LNCaP clone FGC (cell line): ENCODE results near the gene CPN2.

ENCODE experiments used
- DNase-seq: peaks from one replicate; pipeline ENCODE4 v3.0.0-alpha.2; 2011; ENCODE audit warnings: low read depth
- H3K4me3 ChIP-seq: 2 replicates; pipeline ENCODE4 v1.5.1; 2011; ENCODE audit warnings: mild to moderate bottlenecking, low read depth, low read length, control low read depth
- CTCF ChIP-seq: IDR thresholded peaks from 2 replicates; pipeline ENCODE4 v1.5.1; 2012; ENCODE audit warnings: mild to moderate bottlenecking; ENCODE audit not compliant: control insufficient read depth, insufficient read depth; ENCODE audit errors: extremely low read depth

Gene CPN2

DNA sequence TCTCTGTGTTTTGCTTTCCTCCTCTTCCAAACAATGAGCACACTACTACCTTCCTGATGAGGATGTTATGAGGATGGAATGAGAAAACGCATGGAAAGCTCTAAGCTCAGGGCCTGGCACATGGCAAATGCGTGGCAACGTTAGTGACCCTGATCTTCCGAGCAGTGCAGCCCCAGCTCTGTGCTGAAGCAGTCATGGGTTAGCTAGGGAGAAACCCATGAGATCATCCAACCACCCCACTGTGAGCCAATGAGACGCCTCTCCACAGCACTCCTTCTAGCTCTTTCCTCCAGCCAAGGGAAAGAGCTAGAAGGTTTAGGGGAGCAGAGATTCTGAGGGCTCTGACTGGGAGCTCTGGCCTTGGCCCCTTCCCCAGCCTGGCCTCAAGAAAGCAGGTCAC, 4.5 kb downstream of the CPN2 start:
- no peak for TF ChIP-seq CTCF
- DNase-seq: no peak
- no peak overlapping the region for H3K4me3 ChIP-seq

GRCh38 chr3:194346035-194346434, 5.1 kb downstream of the CPN2 start:
- no peak overlapping the region for H3K4me3 ChIP-seq
- no peak for DNase-seq
- TF ChIP-seq CTCF: no peak

DNA sequence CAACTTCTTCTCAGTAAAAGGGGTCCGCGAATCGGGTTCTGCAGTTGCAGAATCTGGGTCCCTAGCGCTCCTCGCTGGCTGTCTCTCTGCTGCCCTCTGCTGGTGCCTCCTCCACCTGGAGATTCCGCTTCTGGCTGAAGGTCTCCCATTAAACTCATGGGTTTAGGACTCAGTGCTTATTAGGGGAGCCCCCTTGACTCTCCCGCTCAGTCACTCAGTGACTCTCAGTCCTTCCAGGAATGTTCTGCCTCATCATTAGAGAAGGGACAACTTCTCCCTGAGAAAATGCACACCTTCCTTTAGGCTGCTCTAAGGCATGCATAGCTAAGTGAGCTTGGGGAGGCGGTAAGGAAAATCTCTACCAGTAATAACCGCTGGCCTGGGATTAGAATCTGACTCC, 7.1 kb downstream of the CPN2 start:
- H3K4me3 ChIP-seq: no peak overlapping the region
- no peak for DNase-seq
- TF ChIP-seq CTCF: peak; percentile 92

- no peak for DNase-seq
- no peak overlapping the region for H3K4me3 ChIP-seq
- no peak for TF ChIP-seq CTCF
These were observed 7.6 kb downstream of the CPN2 start for GRCh38 chr3:194343561-194343893.

DNA sequence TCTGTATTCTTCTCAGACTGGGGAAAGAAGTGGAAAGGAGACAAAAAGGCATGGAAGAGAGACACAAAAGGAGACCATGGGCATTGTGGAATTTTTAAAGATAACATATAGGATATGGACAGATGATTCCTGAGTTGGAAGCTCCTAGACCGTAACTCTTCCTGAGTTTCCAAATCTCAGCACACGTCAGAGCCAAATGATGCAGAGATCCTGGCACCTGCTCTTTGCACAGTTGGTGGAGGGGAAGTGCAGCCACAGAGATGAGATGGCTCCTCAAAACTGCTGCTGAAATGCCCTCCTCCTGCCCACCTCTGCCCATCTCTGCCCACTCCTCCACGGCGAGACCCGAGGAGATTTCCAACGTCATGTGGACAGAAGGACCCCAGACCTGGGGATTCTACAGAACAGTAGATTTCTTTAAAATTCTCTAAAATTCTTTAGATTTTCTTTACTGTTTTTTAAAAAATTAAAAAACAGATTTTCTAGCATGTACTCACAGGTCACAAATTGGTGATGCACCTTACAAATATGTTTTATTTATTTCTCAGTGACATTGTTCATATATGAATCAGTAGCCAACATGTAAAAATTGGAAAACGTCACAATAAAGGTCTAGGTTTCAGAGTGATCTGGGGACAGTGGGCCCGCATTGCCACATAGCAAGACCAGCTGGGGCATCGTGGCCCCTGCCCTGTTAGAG, 8.1 kb downstream of the CPN2 start:
- TF ChIP-seq CTCF: no peak
- no peak overlapping the region for H3K4me3 ChIP-seq
- DNase-seq: no peak

GRCh38 chr3:194340757-194341400, 10.2 kb downstream of the CPN2 start:
- no peak for TF ChIP-seq CTCF
- no peak for DNase-seq

DNA sequence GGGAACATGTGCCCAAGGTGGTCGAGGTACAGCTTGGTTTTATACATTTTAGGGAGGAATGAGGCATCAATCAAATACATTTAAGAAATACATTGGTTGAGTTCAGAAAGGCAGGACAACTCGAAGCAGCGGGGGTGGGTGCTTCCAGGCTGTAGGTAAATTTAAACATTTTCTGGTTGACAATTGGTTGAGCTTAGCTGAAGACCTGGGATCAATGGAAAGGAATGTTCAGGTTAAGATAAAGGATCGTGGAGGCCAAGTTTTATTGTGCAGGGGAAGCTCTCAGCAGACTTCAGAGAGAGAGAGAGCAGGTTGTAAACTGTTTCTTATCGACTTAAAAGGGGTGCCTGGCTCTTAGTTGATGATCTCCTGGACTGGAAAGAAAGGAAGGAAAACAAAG, 11.3 kb downstream of the CPN2 start:
- no peak for TF ChIP-seq CTCF
- H3K4me3 ChIP-seq: no peak overlapping the region
- DNase-seq: no peak

More at GRCh38 chr3:194340757-194341400, 10.2 kb downstream of the CPN2 start:
- no peak overlapping the region for H3K4me3 ChIP-seq
